COR-L47 (cell line): ENCODE results near the gene COX19.
"Not testable (repeated sequence)": the region's sequence is repeated elsewhere in the genome, so short reads cannot be mapped to it uniquely, and the experiment has no call there.

ENCODE experiments used
- DNase-seq: peaks from one replicate; lab custom pipeline; 2025; lab: John Stamatoyannopoulos, UW

The COX19 gene

DNA sequence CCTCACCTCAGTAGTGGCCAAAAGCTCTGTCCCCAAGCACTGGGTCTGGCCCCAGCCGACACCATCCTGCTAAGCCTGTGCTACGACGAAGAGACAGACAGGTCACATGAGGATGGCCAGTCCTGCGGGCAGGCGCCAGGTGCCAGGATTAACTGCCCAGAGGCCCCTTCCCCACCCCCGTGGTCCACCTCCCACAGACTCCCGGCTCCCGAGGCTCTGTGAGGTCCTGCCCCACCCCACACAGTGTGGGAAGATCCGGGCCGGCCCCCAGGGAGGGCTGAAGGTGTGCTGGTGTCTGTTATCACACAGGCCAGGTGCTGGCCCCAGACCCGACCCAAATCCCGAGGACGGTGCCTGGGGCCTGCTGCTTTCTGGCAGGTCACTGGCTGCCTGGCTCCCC is 34.9 kb upstream of the COX19 start:
- no peak for DNase-seq

DNA sequence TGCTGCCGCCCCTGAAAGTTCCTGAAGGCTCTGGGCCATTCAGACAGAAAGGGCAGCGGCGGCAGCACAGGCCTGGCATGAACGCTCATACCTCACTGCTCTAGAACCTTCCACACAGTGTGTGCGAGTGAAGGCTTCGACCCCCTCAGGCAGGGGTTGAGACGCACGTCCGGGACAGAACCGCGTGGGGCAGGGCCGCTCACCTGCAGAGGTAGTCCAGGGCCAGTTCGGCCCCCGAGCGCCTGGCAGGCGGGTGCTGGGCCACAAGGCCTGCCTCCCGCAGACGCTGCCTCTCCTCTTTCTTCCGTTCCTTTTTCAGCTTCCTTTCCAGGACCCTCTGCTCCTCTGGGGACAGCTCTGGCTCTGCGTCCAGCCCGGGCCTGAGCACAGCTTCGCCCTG is 34.4 kb upstream of the COX19 start:
- DNase-seq = no peak

DNA sequence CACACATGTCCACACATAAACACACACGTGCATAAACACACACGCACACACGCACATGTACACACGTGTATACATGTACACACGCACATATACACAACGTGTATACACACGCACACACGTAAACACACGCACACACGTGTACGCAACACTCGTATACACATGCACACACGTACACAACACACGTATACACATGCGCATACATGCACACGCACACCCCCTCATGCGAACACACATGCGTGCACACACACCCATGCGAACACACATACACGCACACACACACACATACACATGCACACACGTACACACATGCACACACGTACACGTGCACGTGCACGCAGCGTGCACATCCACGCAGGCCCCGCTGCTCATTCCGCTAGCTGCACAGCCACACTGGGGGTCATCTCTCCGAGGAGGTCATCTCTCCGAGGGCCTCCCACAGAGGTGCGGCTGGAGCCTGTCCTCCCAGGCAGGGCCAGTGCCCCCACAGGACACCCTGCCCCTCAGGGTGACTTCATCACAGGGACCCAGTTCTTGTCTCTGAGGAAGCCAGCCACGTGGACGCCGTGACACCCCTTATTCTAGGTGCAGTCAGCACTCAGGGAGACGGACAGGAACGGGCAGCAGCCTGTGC is 33.5 kb upstream of the COX19 start:
- no peak for DNase-seq

DNA sequence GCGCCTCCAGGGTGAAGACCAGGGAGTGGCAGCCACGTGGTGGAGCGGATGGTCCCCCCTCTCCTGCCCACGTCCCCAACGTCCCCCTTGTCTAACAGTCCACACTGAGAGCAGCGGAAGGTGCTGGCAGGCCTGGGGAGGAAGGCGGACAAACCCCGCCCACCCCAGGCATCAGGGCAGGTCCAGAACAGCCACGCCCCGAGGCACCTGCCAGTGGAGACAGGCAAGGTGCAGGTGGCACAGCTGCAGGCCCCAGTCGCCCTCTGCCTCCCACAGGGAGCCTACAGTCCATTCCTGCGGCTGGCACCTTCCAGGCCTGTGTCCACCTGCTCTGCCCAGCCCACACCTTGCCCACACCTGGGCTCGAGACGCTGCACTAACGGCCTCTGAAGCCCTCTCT is 32.6 kb upstream of the COX19 start:
- peak; percentile 31 for DNase-seq

DNA sequence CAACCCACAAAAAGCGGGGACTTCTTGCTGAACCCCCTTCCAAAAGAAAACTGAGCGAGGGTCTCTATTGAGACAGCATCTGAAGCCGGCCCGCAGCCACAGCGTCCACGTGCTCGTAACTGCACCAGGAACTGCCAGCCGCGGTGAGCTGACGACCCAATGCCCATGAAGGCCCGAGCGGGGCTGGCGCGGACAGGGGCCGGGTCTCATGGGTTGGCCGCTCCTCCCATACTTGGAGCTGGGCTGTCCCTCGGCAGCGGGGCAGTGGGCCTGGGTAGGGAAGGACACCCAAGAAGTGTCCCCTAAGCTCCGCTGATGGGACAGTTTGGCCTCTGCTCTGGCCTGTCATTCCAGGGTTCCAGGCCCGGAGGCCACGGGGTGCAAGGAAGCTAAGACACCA is 30.0 kb upstream of the COX19 start:
- no peak for DNase-seq

DNA sequence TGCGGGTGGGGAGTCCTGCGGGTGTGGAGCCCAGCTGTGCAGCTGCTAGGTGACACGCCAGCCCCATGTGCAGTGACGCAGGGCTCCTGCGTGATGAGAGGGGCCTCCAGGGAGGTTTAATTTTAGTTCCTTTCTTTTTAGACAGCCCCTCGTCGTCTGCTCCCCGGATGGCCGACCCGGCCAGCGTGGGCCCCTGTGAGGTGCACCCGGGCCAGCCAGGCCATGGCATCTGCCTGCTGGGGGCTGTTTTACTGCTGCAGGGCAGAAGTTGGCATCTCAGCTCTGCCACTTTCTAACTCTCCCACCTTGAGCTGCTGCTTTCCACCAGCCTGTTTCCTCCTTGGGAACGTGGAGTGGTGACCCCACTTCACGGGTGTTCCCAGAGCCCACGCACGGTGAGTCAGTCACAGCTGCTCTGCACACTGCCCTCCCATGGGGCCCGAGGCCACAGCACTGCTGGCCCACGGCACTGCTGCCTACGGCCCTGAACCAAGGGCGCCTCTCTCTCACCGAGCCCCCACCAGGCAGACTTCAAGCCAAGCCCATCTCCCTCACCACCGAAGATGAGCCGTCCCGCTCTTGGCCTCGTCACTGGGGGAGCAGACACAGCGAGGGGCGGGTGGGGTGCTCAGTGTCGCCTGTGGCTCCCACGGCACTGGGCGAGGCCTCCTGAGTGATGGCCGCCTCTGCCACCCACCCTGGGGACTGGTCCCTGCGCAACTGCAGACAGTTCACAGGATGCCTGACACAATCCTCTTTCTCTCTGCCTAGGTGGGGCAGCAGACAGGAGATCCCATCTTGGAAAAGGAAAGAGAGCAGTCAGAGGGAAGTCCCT is 28.9 kb upstream of the COX19 start:
- DNase-seq = no peak

DNA sequence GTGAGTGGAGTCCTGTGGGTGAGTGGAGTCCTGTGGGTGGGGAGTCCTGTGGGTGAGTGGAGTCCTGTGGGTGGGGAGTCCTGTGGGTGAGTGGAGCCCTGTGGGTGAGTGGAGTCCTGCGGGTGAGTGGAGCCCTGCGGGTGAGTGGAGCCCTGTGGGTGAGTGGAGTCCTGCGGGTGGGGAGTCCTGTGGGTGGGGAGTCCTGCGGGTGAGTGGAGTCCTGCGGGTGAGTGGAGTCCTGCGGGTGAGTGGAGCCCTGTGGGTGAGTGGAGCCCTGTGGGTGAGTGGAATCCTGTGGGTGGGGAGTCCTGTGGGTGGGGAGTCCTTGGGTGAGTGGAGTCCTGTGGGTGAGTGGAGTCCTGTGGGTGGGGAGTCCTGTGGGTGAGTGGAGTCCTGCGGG is 27.1 kb upstream of the COX19 start:
- not testable (repeated sequence) for DNase-seq

DNA sequence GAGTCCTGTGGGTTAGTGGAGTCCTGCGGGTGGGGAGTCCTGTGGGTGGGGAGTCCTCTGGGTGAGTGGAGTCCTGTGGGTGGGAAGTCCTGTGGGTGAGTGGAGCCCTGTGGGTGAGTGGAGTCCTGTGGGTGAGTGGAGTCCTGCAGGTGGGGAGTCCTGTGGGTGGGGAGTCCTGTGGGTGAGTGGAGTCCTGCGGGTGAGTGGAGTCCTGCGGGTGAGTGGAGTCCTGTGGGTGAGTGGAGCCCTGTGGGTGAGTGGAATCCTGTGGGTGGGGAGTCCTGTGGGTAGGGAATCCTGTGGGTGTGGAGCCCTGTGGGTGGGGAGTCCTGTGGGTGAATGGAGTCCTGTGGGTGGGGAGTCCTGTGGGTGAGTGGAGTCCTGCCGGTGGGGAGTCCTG is 26.7 kb upstream of the COX19 start:
- not testable (repeated sequence) for DNase-seq

DNA sequence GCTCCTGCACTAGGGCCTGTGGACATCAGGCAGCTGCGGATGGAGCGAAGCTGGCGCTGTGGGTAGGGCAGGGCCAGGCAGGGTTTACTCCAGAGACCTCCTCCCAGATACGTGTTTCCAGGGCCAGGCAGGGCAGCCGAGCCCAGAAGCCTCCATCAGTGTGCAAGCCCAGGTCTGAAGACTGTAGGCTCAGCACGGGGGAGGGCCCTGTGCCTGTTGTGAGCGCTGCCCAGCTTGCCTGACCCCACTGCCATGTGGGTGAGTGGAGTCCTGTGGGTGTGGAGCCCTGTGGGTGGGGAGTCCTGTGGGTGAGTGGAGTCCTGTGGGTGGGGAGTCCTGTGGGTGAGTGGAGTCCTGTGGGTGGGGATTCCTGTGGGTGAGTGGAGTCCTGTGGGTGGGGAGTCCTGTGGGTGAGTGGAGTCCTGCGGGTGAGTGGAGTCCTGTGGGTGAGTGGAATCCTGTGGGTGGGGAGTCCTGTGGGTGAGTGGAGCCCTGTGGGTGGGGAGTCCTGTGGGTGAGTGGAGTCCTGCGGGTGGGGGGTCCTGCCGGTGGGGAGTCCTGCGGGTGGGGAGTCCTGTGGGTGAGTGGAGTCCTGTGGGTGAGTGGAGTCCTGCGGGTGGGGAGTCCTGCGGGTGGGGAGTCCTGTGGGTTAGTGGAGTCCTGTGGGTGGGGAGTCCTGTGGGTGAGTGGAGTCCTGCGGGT is 25.9 kb upstream of the COX19 start:
- not testable (repeated sequence) for DNase-seq

DNA sequence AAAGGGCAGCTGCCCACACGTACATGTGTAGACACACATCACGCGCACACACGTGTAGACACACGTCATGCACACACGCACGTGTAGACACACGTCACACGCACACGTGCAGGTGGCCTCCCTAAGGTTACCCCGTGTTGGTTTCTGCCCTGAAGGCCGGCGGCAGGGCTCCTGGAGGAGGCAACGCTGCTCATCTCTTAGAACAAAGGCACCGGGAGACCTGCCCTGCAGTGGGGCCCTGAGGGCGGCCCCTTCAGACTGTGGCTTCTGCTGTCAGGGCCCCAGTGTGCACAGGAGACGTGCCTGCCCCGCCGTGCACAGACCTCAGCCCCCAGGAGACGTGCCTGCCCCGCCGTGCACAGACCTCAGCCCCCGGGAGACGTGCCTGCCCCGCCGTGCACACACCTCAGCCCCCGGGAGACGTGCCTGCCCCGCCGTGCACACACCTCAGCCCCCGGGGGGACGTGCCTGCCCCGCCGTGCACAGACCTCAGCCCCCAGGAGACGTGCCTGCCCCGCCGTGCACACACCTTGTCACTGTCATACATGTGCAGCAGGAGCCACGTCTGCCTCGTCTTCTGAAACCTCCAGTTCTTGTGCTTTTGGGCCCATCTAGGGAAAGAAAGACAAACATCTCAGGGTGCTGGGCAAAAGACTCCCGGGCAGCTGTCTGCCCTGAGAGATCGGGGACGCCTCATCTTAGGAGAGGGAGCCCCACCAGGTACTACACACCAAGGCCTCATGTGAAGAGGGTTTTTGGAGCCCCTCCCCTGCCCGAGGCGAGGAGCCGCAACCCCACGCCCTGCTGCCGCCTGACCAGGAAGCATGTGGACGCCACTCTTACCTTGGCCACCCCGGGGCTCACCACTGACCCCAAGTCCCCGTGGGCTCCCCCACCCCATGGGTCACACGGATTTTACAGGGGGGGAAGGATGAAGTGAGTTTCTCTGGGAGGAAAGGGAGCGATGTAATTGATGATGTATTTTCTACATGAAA is 24.9 kb upstream of the COX19 start:
- DNase-seq = no peak

DNA sequence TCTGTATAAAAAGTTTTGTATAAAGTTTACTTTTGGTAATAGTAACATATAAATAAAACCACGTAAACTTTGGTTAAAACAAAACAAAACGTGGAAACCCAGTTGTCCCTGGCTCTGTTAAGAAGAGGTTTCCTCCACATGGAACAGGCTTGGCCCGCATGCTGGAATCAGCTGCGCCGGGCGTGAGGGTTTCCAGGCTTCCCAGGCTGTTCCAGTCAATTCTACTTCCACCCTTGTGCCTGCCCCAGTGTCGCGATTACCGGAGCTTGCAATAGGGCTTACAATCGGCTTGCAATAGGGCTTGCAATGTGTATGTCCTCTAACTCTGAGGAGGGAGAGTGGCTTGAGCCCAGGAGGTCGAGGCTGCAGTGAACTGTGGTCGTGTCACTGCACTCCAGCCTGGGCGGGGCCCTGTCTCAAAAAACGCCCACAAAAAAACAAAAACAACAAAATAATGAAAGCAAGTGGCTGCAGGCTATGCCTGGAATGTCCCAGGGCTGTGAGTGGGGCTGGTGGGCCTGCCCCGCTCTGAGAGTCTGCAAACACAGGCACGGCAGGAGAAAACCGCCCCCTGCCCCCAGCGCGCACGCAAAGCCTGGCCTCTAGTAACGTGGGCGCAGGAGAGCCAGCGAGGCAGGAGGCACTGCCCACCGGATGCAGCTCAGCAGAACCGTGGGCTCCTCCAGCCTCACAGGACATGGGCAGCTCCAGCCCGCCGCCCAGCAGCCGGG is 24.0 kb upstream of the COX19 start:
- no peak for DNase-seq

DNA sequence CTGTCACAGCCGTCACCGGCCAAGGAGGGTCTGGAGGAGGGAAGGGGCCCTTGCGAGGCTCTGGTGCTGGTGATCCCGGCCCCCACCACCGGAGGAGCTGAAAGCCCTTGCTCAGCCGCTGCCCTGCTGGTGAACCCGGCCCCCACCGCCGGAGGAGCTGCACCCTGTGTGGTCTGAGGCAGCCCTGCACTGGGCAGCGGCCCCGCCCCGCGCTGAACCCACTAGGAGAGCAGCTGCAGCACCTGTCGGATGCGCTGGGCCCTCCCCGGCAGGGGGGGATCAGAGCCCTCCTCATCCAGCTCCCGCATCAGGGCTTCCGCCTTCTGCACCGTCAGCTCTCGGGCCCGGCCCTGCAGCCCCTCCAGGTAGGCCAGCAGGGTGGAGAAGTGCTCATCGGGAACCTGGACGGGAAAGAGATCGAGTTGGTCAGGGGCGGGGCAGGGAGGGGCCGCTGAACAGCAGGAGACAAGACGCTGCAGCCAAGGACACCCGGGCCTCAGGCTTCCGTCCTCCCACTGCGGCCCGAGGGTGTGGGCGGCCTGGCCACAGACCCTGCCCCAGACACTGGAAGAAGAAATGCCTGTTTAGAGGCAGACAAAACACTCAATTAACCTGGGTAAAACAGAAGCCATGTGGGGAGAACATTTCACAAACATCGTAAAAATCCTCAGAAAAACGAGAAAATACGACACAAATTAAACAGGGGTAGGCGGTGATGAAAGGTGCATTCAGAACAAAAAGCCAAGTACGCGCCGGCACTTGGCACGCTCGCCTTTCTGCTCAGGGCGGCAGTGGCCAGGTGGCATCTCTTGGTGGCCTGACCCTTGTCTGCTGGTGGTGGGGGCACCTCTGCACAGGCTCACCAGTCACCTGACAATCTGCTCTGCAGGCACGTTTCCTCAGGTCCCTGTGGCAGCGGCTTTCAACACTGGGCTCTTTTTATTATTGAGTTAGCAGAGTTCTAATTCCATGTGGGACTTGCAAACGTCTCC is 22.4 kb upstream of the COX19 start:
- DNase-seq = peak; percentile 80

DNA sequence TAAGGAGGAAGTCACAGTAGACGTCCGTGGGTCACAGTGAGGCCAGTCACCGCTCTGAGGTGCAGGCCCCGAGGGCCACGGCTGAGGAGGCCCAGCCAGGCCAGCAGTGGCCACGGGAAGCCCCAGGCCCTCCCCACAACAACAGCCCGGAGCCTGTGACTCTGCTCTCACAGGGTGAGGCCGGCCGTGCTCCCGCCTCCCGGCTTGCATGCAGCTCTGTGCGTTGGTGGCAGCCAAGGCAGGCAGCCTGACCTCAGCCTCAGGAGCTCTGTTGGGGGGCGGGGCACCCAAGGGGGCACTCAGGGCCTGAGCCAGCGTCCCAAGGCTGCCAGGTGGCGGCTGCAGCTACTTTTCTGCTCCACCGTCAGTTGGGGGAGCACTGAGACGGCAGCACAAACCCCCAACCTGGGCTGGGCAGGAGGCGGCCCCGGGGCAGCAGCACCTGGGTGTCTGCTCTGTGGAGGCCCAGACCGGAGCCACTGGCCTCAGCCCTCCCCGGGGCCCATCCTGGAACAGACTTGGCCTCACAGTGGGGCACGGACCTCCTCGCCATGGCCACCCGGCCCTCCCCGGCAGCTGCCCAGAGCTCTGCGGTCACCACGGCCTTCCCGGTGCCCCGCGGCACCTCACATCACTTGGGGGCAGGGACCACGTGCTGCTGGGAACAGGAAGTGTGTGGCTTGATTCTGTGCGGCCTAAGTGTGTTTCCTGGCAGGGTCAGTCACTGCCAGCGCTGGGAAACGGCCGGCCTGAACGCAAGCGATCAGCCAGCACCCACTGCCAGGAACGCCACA is 20.9 kb upstream of the COX19 start:
- DNase-seq = no peak

DNA sequence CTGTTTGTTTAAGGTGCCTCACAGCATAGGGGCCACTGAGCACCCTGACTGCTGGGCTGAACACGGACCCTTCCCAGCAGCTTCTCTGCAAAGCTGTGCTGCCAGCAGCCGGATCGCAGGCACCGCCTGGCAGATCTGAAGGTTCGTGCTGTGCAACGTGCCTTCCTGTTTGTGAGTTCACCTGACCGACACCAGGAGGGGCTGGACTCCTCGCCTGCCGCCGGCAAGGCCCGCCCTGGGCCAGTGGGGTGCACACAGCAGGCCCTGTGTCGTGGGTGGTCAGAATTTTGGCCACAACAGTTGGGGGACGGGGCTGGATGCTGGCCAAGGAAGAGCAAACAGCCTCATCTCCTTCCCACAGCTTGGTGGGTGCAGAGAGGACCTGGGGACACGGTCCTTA is 20.2 kb upstream of the COX19 start:
- DNase-seq = no peak

DNA sequence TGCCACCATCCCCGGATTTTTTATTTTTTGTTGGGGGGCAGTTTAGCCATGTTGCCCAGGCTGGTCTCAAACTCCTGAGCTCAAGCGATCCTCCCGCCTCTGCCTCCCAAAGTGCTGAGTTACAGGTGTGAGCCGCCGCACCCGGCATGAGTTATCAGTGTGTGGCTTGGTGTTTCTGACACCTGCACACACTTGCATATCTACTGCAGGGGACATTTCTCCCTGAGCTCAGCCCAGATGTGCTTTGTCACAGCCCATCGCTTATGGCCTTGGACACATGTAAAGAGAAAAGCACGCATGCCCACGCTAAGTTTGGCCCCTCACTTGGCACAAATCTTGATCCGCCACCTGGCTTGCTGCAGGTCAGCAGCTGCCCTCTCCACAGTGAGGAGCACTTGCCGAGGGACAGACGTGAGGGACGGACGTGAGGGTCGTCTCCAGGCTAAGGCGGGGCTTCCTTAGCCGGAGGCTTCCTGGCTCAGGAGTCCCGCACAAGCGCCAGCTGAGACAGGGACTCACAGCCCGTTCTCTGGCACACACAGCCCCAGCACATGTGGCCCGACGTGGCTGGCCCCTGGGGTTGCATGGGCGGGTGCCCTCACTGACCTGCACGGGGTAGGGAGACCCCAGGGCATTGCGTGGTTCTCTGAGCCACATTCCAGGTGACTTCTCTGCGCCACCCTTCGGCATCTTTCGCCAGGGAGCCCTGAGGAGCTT is 19.4 kb upstream of the COX19 start:
- no peak for DNase-seq

DNA sequence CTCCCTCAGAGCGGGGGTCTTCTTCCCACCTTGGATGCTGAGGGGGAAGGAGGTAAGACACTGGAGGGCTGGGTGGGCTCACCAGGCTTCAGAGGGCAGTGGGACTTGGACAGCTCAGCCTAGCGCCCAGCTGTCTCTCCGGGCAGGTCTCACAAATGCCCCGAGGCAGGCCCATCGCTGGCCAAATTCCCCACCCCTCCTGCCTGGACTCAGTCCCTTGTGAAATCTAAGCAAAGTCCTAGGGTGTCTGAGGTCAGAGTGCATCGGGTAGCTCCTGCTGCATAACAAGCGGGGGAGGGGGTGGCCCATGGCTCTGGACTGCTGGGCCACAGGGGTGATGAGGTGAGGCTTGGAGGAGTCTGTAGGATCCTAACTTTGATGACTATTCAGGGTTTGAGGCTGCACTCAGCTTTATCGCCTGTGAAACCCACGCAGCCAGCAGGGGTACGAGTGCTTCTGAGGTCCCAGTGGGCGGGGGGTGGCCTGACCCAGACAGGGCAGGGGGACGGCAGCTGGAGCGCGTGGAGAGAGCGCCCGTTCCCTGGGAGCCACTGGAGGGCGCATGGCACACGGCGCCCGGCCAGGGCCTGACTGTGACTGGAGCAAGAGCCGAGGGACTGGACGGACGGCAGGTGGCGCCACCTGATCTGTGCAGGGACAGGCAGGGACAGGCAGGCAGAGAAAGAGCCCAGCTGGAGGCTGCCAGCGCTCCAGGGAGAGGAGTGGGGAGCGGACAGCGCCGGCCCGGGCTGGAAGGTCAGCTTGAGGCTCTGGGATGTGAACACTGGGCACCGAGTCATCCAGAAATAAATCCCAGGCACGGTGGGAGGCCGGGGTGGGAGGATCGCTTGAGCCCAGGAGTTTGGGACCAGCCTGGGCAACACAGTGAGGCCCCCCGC is 17.6 kb upstream of the COX19 start:
- DNase-seq = peak; percentile 93
